Raji (cell line): ENCODE measurements around the gene SCYL2.

Source experiments
- POLR2A ChIP-seq: IDR thresholded peaks from 2 replicates; pipeline ENCODE4 v1.6.1; 2011; ENCODE audit warnings: low read depth, low read length, control low read depth; ENCODE audit not compliant: insufficient read depth

Gene SCYL2

DNA sequence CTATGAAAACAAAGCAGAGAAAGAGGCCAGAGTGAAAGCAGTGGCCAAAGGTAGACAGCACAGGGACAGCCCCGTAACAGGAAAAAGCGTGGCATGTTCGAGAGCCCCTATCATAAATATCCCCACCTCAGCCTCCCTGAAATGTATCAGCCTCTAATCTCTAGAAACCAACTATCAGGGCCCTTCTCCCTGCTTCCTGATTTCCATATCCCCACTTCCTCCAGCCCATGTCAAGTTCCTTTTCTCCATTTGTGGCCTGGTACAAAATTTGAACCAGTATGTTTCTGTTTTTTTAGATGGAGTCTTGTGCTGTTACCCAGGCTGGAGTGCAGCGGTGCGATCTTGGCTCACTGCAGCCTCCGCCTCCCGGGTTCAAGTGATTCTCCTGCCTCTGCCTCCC is 17.0 kb upstream of the SCYL2 start:
- no peak for TF ChIP-seq POLR2A

- no peak for TF ChIP-seq POLR2A
Observed at GRCh38 chr12:100251917-100252316, 15.1 kb upstream of the SCYL2 start.

GRCh38 chr12:100253437-100253836 is 13.5 kb upstream of the SCYL2 start:
- no peak for TF ChIP-seq POLR2A

DNA sequence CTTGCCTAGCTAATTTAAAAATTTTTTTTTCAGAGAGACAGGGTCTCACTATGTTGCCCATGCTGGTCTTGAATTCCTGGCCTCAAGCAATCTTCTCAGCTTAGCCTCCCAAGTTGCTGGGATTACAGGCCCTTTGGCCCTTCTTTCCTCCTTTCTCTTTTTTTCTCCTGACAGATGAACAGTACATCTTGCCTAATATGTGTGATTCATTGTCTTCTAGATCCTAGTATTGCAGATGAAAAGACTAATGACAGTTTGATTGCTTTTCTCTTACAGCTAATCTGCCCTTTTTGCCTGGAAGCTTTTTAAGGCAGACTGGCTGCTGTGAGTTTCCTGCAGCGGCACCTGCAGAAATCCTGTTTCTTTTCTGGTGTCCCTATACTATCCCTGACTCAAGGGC is 12.1 kb upstream of the SCYL2 start:
- TF ChIP-seq POLR2A: no peak

- no peak for TF ChIP-seq POLR2A
Observed at GRCh38 chr12:100258127-100258526, 8.8 kb upstream of the SCYL2 start.

DNA sequence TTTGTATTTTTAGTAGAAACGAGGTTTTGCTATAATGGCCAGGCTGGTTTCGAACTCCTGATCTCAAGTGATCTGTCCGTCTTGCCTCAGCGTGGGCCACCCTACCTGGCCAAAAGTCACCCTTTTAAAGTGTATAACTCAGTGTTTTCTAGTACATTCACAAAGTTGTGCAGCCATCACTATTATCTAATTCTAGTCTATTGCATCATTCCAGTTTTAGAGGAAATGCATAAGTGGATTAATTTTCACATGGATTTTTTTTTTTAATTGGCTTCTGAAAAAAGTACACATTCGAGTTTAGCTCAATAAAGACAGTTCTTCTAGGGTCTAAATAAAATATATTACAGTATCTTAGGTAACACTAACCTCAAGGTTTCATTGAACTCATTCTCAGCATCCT is 3.8 kb upstream of the SCYL2 start:
- no peak for TF ChIP-seq POLR2A

DNA sequence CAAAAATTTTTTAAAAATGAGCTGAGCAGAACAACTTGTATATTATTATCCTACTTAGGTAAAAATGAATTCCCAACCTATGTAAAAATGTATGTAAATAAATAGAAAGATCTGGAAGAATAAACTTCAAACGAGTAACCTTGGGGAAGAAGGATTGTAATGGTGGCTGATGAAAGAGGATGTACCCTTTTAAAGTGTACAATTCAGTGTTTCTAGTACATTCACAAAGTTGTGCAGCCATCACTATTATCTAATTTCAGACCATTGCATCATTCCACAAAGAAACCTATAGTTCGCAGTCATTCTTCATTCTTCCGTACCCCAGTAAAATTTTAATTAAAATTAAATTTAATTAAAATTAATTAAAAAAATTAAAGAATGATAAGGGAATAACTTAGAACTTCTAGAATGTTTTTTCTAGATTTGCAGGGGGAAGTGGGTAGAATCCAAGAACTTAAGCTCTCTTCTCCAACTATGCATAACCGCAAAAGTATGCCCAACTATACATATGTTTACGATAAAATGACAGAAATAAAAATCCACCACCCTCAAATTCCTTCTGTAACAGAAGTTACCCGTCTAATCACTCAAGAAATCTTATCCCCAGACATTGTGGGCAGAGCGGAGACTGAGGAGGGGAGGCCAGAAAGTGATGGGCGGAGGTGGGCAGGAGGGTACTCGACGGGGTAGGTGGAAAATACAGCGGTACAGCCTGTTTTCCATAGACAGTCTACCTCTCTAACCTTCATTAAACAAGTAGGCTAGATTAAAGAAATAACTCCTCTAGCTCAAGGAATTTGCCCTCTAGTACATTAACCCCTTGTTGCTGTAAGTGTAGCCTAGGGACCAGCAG is 1.0 kb upstream of the SCYL2 start:
- TF ChIP-seq POLR2A: no peak

DNA sequence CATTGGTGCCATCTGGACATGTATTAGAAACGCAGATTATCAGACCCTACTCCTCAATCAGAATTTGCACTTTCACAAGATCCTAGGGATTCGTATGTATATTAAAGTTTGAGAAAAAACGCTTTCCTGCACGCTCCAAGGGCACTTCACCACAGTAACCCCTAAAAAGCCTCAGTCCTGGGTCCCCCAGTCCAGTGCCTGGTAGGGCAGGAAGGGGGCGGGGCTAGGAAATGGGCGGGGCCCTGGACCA is 467 bp upstream of the SCYL2 start:
- no peak for TF ChIP-seq POLR2A

DNA sequence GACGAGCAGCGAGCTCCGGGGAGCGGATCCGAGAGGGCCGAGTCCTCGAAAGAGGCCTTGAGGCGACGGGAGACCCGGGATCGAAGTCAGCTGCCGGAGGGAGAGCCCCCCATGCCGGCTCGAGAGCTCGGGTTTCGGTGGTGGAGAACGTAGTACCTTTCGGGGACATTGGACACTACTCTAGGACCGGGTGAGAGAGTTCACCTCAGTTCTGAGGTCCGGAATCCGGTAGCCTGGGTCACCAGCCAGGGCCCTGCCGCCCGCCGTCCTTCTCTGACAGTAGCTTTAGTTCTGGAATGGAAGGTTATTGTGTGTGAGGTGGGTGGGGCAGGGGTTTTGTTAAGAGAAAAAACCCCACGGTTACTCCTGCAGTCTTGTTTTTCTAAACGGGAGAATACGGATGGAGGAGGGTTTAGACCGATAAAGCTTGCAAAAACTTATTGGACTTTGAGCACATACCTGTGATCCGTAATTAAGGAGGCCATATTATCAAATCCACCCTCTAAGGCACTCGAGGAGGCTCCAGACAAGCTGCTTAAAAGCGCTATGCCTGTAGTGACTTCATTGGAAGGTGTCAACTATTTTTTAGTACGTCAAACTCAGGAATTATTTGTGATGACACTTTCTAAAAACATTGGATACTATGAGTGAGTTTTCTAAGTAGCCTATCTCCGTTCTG is 765 bp downstream of the SCYL2 start:
- no peak for TF ChIP-seq POLR2A

DNA sequence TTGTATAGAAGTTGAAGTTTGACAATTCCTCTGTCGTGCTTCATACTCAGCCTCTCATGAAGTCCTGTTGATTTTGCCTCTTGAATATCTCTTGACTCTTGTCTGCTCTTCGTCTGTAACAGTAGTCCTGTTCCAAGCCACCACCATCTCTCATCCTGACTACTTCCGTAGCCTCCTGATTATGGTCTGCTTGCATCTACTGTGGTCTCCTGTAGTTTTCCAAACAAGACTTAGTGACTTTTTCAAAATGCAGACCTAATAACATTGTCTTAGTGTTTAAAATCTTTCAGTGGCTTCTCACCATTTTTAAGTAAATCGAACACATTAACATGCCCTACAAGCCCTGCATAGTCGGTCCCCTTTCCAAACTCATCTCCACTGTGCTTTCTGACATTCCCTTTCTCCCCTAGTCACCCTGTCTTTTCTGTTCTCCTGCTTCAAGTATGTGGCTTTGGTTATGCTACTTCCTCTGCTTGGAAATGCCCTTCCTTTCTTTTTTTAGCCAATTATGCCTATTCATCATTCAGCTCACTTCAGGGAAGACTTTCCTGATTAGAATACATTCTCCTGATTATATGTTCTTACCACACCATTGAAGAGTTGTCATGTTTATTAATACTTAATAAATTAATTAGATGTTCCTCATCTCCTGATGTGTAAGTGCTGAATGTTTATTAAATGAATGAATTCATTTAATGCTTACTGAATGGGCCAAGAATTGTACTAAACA is 2.0 kb downstream of the SCYL2 start:
- no peak for TF ChIP-seq POLR2A

GRCh38 chr12:100273782-100274181 is 6.8 kb downstream of the SCYL2 start:
- TF ChIP-seq POLR2A: no peak

GRCh38 chr12:100274291-100274690 is 7.3 kb downstream of the SCYL2 start:
- TF ChIP-seq POLR2A: no peak

GRCh38 chr12:100279159-100279558 is 12.2 kb downstream of the SCYL2 start:
- TF ChIP-seq POLR2A: no peak

GRCh38 chr12:100279607-100280244 is 12.7 kb downstream of the SCYL2 start:
- TF ChIP-seq POLR2A: no peak

DNA sequence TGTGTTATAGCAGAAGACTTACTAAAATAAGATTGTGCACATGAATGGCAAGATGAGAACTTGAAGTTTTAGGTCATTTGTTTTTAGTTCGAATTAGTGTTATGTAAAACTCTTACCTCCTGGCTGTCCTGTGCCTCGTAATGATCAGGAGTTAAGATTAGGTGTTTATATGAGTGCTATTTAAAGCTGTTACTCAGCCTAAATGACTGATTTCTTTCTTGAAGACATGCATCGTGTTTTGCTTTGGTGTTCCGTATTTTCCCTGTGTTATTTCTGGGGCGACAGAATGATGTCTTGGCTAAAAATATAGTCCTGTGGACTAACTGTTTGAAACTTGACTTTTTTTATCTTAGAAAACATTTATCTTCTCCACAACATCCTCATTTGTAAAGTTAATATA is 22.1 kb downstream of the SCYL2 start:
- TF ChIP-seq POLR2A: no peak

DNA sequence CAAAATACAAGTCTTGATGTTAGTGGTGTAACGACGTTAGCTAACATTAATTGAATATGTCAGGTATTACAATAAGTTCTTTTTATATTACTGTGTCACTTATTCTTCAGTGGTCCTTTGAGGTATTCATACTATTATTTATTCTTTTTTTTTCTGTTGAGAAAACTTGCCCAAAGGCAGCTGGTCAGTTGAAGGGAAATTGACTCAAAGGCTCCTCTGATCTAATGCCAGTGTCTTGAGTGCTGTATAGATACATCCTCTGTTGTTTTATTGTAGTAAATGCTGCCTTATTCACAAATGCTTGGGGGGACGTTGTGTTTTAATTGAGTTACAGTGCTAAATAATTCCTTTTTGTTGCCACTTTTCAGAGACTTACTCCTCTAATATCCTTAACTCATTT is 23.0 kb downstream of the SCYL2 start:
- TF ChIP-seq POLR2A: no peak
